Measurements from ENCODE around the gene REEP6.

- TF ChIP-seq CTCF (IDR thresholded peaks at IDR 0.05; ENCODE audit: low read depth, low read length, missing input control) (no peak), TAF1 (conservative IDR thresholded peaks at IDR 0.05) (no peak), GABPA (IDR thresholded peaks at IDR 0.05 in 1 of 2, conservative IDR thresholded peaks at IDR 0.05 in 1 of 2) (no peak), SP1 (IDR thresholded peaks at IDR 0.05) (no peak), RAD21 (IDR thresholded peaks at IDR 0.05) (no peak), YY1 (IDR thresholded peaks at IDR 0.05) (no peak), HNF4A (conservative IDR thresholded peaks at IDR 0.05) (no peak), EGR1 (IDR thresholded peaks at IDR 0.05; ENCODE audit: low read depth in 2 of 2) (no peak), MAX (IDR thresholded peaks at IDR 0.05) (no peak), ATF3 (IDR thresholded peaks at IDR 0.05) (no peak), REST (IDR thresholded peaks at IDR 0.05) (no peak), NR2F2 (IDR thresholded peaks at IDR 0.05) (no peak)
- TF ChIP-seq, protein P1, sequence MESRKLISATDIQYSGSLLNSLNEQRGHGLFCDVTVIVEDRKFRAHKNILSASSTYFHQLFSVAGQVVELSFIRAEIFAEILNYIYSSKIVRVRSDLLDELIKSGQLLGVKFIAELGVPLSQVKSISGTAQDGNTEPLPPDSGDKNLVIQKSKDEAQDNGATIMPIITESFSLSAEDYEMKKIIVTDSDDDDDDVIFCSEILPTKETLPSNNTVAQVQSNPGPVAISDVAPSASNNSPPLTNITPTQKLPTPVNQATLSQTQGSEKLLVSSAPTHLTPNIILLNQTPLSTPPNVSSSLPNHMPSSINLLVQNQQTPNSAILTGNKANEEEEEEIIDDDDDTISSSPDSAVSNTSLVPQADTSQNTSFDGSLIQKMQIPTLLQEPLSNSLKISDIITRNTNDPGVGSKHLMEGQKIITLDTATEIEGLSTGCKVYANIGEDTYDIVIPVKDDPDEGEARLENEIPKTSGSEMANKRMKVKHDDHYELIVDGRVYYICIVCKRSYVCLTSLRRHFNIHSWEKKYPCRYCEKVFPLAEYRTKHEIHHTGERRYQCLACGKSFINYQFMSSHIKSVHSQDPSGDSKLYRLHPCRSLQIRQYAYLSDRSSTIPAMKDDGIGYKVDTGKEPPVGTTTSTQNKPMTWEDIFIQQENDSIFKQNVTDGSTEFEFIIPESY (IDR thresholded peaks at IDR 0.05), result no peak
Observed at GRCh38 chr19:1524972-1525325, 34.0 kb downstream of the REEP6 start.
